ENCODE results near the gene CATSPERZ.

DNA sequence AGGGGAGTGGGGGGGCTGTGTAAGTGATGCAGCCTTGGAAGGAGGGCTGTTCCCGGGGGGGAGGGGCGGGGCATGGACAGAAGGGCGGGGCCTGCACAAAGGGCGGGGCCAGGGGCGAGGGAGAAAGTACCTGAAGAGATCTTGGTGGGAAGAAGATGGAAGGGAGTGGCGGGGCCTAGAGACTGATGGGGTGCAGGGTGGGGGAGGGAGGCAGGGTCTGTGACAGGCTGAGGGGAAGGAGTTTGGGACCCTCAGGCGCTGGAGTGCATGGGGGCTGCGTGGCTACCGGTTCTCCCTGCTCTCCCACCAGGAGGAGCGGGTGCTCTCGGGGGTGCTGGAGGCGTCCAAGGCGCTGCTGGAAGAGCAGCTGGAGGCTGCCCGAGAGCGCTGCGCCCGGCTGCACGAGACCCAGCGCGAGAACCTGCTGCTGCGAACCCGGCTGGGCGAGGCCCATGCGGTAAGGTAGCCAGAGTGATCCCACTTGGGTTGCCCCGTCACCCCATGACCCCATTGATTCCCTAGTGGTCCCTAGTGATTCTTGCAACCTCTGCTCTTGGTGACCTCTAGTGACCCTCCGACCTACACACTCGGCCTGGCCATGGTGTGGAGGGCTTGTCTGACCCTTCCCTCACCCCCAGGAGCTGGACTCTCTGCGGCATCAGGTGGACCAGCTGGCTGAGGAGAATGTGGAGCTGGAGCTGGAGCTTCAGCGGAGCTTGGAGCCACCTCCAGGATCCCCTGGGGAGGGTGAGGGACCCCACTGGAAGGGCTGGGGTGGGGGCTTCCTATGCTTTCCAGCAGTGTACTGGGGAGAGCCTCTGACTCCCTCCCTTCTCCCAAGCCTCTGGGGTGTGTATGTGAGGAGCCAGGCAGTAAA lies 42.9 kb downstream of the CATSPERZ start:
- TF ChIP-seq, protein P1, sequence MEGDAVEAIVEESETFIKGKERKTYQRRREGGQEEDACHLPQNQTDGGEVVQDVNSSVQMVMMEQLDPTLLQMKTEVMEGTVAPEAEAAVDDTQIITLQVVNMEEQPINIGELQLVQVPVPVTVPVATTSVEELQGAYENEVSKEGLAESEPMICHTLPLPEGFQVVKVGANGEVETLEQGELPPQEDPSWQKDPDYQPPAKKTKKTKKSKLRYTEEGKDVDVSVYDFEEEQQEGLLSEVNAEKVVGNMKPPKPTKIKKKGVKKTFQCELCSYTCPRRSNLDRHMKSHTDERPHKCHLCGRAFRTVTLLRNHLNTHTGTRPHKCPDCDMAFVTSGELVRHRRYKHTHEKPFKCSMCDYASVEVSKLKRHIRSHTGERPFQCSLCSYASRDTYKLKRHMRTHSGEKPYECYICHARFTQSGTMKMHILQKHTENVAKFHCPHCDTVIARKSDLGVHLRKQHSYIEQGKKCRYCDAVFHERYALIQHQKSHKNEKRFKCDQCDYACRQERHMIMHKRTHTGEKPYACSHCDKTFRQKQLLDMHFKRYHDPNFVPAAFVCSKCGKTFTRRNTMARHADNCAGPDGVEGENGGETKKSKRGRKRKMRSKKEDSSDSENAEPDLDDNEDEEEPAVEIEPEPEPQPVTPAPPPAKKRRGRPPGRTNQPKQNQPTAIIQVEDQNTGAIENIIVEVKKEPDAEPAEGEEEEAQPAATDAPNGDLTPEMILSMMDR (conservative IDR thresholded peaks at IDR 0.05; ENCODE audit: low read length), result no peak
- TF ChIP-seq EZH2phosphoT487 (IDR thresholded peaks at IDR 0.05; ENCODE audit: borderline replicate concordance), result no peak
